Stomach smooth muscle (tissue), 2 donors: ENCODE measurements around the gene KCNJ6.
"Not testable (repeated sequence)": the region's sequence is repeated elsewhere in the genome, so short reads cannot be mapped to it uniquely, and the experiment has no call there.

ENCODE experiments used
- H3K27ac ChIP-seq: one replicate; pipeline ENCODE4 v1.7.0; 2013; ENCODE audit warnings: mild to moderate bottlenecking, low read length, inconsistent platforms
- H3K27me3 ChIP-seq, 2 donors: one replicate each; pipeline ENCODE4 v1.7.0; 2013; ENCODE audit warnings: low read length in 2 of 2; ENCODE audit not compliant: insufficient read depth in 2 of 2, control insufficient read depth in 1 of 2
- H3K36me3 ChIP-seq, 2 donors: one replicate each; pipeline ENCODE4 v1.7.0; 2013; ENCODE audit warnings: low read length in 2 of 2; ENCODE audit not compliant: control insufficient read depth in 2 of 2, insufficient read depth in 2 of 2
- H3K4me1 ChIP-seq: one replicate; pipeline ENCODE4 v1.7.0; 2013; ENCODE audit warnings: low read length; ENCODE audit not compliant: control insufficient read depth, insufficient read depth
- H3K4me3 ChIP-seq, 2 donors: one replicate each; pipeline ENCODE4 v1.7.0; 2013; ENCODE audit warnings: low read length in 2 of 2
- H3K9ac ChIP-seq, 2 donors: one replicate each; pipeline ENCODE4 v1.7.0; 2013; ENCODE audit warnings: low read length in 2 of 2, mild to moderate bottlenecking in 1 of 2
- H3K9me3 ChIP-seq, 2 donors: one replicate each; pipeline ENCODE4 v1.7.0; 2013; ENCODE audit warnings: low read length in 2 of 2; ENCODE audit not compliant: control insufficient read depth in 2 of 2
- donor health status: healthy.
- donor health status: Pancreatic carcinoma.

The KCNJ6 gene

DNA sequence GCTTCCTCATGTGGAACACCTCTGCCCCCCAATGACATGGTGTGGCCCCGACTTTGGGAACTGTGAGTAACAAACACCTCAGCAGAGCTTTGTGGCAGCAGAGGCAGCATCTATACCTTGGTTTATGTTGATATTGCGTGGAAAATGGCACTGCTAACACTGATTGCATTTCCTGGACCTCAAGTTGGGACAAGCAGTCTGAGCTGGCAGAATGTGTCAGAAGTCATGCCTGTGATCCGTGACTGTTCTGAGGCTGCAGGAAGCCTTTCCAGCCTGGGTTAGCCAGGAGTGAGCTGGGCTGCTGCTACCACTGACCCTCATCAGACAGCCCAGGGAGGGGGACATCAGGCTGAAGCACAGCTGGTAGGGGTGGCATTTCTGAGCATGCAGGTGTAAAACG lies 268.5 kb downstream of the KCNJ6 start:
- Histone ChIP-seq H3K27me3 (peaks cover 0 to 4% of the 10 kb centered on the region in 2 donors), H3K4me1 (no peaks in the 10 kb centered on the region), H3K9ac (no peak overlapping the region), H3K4me3 (no peak overlapping the region), H3K36me3 (no peaks in the 10 kb centered on the region), H3K9me3 (no peaks in the 10 kb centered on the region), H3K27ac (no peak overlapping the region)

- H3K9me3 ChIP-seq, H3K4me3 ChIP-seq, H3K27me3 ChIP-seq, H3K9ac ChIP-seq, H3K4me1 ChIP-seq, H3K27ac ChIP-seq, H3K36me3 ChIP-seq: not testable (repeated sequence)
These were observed 269.5 kb downstream of the KCNJ6 start for GRCh38 chr21:37646761-37647160.

DNA sequence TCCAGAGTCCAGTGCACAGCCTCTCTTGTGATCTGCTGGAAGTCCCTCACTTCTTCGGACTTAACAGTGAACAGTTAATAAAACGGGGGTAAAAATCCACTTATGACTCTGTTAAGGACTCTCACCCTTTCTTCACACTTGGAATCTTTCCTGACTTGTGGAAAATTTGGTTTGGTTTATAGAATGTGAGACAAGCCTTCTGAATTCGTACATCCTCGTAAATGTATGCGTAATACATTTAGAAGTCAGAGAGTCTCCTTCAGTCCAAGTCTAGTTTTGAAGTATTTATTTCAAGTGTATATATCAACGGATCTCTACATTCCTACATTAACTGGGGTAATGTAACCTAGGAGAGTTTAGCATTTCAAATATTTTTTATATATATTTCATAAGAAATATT lies 270.4 kb downstream of the KCNJ6 start:
- Histone ChIP-seq H3K27me3 (peaks cover 0 to 4% of the 10 kb centered on the region in 2 donors), H3K9ac (no peak overlapping the region), H3K4me3 (no peak overlapping the region), H3K27ac (no peak overlapping the region), H3K9me3 (no peaks in the 10 kb centered on the region), H3K36me3 (no peaks in the 10 kb centered on the region), H3K4me1 (no peaks in the 10 kb centered on the region)

DNA sequence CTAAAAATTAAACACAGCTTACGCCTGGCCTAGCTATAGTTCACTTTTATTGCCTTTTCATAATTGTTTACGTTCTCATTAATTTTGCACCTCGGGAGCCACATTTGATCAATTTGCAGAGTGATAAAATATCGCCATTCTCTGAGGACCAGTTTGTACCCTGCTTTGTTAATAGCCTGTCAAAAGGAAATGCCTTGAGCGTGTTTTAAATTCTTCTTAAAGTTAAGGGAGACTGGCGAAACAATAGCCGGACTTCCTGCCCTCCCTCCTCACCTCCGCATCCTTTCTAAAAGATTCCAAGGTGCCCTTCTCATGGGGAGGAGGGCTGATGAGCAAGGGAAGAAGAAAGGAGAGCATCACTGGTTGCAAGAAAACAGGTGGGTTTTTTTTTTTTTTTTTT lies 271.6 kb downstream of the KCNJ6 start:
- no peaks in the 10 kb centered on the region for H3K9me3 ChIP-seq
- H3K27me3 ChIP-seq: peaks cover 0 to 4% of the 10 kb centered on the region in 2 donors
- H3K9ac ChIP-seq: no peak overlapping the region
- no peaks in the 10 kb centered on the region for H3K4me1 ChIP-seq
- no peak overlapping the region for H3K27ac ChIP-seq
- H3K36me3 ChIP-seq: no peaks in the 10 kb centered on the region
- no peak overlapping the region for H3K4me3 ChIP-seq

DNA sequence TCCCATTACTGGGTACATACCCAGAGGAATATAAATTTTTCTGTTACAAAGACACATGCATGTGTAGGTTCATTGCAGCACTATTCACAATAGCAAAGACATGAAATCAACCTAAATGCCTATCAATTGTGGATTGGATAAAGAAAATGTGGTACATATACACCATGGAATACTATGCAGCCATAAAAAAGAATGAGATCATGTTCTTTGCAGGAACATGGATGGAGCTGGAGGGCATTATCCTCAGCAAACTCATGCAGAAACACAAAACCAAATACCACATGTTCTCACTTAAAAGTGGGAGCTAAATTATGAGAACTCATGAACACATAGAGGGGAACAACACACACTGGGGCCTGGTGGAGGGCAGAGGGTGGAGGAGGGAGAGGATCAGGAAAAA lies 272.4 kb downstream of the KCNJ6 start:
- not testable (repeated sequence) for H3K9ac ChIP-seq, H3K4me1 ChIP-seq, H3K27me3 ChIP-seq, H3K4me3 ChIP-seq, H3K36me3 ChIP-seq, H3K27ac ChIP-seq, H3K9me3 ChIP-seq

- Histone ChIP-seq H3K27me3 (peaks cover 0 to 4% of the 10 kb centered on the region in 2 donors), H3K9ac (no peak overlapping the region), H3K4me3 (no peak overlapping the region), H3K36me3 (no peaks in the 10 kb centered on the region), H3K4me1 (no peaks in the 10 kb centered on the region), H3K9me3 (peaks cover 2% of the 10 kb centered on the region in 2 donors), H3K27ac (no peak overlapping the region)
These were observed 273.8 kb downstream of the KCNJ6 start for GRCh38 chr21:37642493-37642892.

DNA sequence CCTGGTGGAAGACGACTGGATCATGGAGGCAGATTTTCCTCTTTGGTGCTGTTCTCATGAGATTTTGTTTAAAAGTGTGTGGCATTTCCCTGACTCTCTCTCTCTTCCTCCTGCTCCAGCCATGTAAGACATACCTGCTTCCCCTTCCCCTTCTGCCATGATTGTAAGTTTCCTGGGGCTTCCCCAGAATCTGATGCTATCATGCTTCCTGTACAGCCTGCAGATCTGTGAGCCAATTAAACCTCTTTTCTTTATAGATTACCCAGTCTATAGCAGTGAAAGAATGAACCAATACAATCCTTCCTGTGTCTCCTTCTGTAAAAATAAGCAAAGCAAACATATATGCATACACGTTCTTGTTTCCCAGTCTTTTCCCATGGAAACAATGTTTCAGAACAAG lies 276.5 kb downstream of the KCNJ6 start:
- Histone ChIP-seq H3K9ac (no peak overlapping the region), H3K36me3 (no peaks in the 10 kb centered on the region), H3K4me3 (no peak overlapping the region), H3K9me3 (peaks cover 2% of the 10 kb centered on the region in 2 donors), H3K4me1 (peaks cover 13% of the 10 kb centered on the region), H3K27ac (no peak overlapping the region), H3K27me3 (peaks cover 0 to 4% of the 10 kb centered on the region in 2 donors)

DNA sequence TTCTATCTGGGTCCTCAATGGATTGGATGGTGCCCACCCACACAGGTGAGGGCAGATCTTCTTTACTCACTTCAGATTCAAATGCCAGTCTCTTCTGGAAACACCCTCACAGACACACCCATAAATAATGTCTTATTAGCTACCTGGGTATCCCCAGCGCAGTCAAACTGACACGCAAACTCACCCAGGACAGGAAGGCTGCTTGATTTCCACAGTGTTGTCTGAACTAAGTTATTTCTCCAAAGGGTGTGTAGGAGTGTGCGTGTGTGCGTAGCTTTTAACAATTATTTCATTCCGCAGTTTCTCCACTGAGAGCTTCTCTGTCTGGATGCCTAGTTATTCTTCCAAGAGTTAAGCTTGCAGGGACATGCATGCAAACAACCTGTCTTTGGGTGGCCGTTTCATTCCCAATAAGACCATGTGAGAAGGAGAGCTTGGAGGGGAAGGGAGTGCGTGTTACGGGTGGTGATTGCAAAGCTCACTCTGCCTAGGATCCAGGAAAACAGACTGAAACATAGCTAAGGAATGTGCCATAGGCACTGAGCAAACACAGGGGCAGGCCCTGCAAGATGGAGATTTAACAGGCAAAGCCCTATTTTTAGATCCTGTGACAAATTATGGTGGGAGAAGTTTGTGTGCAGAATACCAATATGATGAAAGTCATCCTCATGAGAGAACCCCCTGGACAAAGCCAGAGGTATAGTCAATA lies 280.0 kb downstream of the KCNJ6 start:
- H3K36me3 ChIP-seq: no peaks in the 10 kb centered on the region
- peaks cover 13% of the 10 kb centered on the region for H3K4me1 ChIP-seq
- H3K27ac ChIP-seq: peak overlapping the region; percentile 76
- H3K9me3 ChIP-seq: peaks cover 2% of the 10 kb centered on the region in 2 donors
- H3K27me3 ChIP-seq: peaks cover 0 to 2% of the 10 kb centered on the region in 2 donors
- peak overlapping the region; percentile 21 to 26 for H3K9ac ChIP-seq
- H3K4me3 ChIP-seq: peak overlapping the region in 1 of 2 donors; percentile 61

- H3K36me3 ChIP-seq: no peaks in the 10 kb centered on the region
- no peaks in the 10 kb centered on the region for H3K27me3 ChIP-seq
- H3K27ac ChIP-seq: no peak overlapping the region
- peak overlapping the region; percentile 28 to 36 for H3K4me3 ChIP-seq
- H3K9ac ChIP-seq: no peak overlapping the region
- peaks cover 7% of the 10 kb centered on the region for H3K4me1 ChIP-seq
- H3K9me3 ChIP-seq: no peaks in the 10 kb centered on the region
These were observed 284.7 kb downstream of the KCNJ6 start for GRCh38 chr21:37631319-37632117.

- Histone ChIP-seq H3K9me3 (no peaks in the 10 kb centered on the region), H3K27ac (no peak overlapping the region), H3K4me1 (peaks cover under 1% of the 10 kb centered on the region), H3K9ac (no peak overlapping the region), H3K27me3 (no peaks in the 10 kb centered on the region), H3K36me3 (no peaks in the 10 kb centered on the region), H3K4me3 (no peak overlapping the region)
These were observed 285.4 kb downstream of the KCNJ6 start for GRCh38 chr21:37630872-37631271.

DNA sequence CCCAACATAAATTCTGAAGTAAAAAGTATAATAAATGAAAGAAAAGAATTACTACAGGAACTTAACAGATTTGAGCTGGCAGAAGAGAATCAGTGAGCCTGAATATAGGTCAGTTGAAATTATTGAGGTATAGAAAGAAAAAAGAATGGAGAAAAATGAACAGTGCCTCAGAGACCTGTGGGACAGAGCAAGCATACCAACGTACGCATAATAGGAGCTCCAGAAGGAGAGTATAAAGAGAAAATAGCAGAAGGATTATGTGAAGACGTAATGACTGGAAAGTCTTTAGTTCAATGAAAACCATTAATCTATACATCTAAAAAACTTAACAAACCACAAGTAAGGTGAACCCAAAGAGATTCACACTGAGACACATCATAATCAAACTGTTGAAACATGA lies 287.9 kb downstream of the KCNJ6 start:
- Histone ChIP-seq H3K27ac (no peak overlapping the region), H3K9ac (no peak overlapping the region), H3K27me3 (no peaks in the 10 kb centered on the region), H3K9me3 (no peaks in the 10 kb centered on the region), H3K4me1 (no peaks in the 10 kb centered on the region), H3K4me3 (no peak overlapping the region), H3K36me3 (no peaks in the 10 kb centered on the region)
